NCI-H1436 treated with DMSO at 0.1 percent for 48 hours (cell line): ENCODE data around the gene KCNJ9.

ENCODE experiments used
- DNase-seq: peaks from one replicate; lab custom pipeline; 2025; lab: John Stamatoyannopoulos, UW

KCNJ9 gene

DNA sequence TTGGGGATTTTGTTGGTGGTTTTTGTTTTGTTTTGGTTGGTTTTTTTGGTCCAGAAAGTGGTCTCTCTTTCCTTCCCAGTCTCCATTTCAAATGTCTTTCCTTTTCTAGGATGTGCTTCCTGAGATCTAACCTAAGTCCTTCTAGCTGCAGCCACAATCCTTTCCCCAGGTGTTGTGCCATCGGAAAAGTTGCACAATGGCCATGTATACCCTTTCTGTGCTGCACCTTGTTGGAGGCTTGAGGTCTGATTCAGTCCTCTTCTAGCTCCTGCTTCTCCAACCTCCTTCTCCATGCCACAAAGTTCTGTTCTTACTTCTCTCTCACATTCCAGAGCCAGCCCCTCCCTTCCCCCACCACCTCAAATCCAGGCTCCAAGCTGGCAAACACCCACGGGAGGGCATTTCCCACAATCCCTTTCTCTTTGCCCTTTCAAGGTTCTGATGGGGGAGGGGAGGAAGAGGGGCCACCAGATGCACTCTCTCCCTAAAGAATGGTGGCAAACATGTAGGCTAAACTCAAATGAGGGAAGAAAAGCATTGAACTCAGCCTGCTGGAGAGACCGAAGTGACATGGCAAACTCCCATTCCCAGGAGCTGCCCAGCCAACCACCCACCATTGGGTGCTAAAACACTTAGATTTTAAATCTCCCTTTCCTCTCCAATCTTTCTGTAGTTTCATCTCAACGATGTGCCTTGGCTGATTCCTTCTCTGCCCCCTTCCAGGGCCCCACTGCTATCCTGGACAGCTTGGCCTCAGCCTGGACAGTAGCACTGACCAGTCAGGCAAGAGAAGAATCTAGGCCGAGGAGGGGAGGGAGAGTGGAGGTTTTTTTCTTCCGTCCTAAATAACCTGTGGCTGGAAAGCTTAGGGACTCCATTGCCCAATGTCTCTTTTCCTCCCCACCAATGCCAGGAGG is 14.3 kb upstream of the KCNJ9 start:
- no peak for DNase-seq

DNA sequence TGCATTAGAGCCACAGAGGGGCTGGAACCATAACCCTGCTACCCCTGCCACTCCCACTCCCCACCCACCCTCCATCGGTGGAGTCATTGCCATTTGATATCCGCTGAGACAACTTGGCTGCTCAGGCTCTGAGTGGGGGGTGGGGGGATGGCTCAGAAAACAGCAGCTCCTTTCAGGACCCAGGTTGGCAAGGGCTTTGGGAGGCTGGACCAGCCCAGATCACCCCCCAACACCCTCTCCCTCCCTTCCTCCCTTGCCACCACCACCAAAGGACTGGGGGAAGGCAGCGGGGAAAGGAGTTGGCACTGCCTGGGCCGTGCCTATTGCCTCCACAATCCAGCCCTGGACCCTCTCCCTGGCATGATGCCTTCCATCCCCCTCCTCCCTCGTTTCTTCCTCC is 13.1 kb upstream of the KCNJ9 start:
- no peak for DNase-seq

DNA sequence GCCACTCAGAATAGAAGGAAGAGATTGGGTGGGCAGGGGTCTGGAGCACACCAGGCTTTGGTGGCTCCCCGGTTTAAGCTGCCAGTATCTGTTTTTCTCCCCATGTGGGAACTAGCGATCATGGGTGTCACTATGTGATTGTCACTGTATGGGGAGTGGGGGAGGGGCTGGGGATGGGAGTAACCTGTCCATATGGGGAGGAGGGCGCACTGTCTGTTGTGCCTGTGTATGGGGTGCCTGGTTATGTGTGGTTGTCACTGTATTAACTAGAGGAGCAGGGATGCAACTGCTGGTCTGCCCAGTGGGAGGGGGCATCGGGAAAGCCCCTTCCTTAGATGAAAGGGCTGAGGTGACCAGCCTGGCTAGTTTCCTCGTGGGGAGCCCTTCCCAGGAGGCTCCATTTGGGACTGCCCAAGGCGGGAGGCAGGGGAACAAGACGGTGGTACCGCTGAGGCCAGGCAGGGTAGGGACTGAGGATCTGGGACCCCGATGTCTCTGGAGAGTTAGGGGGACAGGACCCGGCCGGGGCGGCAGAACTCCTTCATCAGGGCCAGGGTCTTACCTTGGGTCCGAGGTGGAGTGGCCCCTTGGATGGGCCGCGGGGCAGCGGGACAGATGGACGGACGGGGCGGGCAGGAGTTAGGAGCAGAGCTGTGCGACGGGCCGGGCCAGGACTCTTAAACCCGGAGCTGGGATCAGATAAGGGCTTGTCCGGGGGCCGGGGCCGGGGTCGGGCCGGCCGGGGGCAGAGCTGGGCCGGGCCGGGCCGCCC is 11.7 kb upstream of the KCNJ9 start, which contains the start of gene KCNJ10:
KCNJ10 (minus strand) TSS at position 701 of the 772 bp plus-strand sequence. CDS start 27,628 bp downstream, outside the sequence.
- no peak for DNase-seq

DNA sequence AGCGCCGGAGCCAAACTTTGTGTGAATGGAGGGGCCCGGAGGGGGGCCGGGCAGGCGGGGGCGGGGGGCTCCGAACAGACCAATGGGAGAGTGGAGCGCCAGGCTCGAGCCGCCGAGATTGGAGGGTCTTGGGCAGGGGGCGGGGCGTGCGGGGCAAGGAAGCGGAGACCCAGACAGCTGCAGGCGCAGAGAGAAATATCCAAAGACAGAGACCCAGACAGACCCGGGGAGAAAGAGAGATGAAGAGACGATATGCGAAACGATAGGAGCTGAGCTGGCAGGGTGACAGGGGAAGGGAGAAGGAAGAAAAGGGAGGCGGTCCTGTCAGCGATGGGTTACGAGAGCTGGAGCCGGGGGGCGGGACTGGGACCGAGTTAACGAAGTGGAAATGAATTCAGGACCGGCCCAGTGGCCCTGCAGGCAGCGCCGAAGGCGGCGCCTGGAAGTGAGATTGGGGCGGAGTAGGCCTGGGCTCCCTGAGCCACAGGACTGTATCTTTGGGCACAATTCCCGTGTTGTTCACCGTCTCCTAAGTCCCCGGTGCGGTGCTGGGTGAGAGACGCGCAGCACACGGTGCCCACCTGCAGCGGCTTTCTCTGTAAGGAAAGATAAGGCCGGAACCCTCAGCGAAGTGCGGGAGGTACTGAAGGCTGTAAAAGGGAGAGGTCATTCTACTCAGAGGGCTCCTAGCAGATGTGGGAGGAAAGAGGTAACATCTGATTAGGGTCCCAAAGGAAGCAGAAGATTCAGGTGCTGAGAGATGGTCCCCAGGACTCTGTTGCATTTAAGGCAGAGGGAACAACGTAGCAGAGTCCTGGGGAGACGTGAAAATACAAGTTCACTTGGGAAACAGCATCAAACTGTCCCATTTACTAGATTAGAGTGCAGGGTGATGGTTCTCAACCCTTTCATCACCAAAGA is 10.8 kb upstream of the KCNJ9 start:
- no peak for DNase-seq

DNA sequence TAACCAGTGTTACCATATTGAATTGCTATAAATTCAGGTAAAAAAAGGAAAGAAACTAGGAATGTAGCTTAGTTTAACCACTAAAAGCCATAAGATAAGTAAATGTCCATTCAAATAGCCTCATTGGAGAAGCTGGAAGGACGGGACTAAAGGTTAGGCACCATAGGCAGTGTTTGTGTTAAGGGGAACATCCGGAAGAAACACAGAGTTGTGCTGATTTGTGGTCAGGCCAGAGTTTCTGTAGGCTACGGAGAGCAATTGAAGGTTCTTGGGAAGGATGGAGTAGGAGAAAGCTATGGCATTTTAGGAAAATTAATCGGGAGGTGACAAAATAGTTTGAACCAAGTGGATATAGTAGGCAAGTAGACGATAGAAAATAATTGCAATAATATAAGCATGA is 10.0 kb upstream of the KCNJ9 start:
- no peak for DNase-seq

DNA sequence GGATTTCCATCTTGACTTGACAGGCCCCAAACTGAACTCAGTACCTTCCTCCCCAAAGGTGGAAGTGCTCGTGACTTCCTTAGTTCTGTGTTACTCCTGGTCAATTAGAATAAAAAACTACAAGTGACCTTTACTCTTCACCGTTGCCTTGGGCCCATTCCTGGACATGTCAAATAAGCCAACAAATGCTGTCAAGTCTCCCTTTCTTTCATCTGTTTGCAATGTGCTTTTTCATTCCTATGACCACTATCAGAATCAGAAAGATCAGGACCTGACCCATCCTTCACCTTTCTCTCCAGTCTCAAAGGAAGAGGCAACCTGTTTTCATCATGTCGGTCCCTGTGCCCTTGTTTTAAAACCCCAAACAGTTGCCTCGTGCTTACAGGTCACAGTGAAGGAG is 6.5 kb upstream of the KCNJ9 start:
- no peak for DNase-seq

DNA sequence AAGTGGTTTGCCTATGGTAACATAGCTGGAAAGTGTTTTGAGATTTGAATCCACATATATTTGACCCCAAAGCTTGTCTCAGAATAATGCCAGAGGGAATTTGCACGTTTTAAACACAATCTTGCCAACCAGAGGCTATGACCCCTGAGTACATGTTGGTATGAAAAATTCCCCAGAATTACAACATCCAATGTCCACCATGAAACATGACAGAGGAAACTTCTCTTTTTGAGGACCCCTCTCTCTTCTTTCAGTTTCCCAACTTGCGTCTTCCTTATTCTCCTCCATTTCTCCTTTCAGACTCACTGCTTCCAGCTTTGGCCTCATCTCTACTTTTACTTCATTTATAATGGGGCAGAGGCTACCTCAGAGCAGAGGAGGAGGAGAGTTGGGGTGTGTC is 5.5 kb upstream of the KCNJ9 start:
- DNase-seq = no peak

DNA sequence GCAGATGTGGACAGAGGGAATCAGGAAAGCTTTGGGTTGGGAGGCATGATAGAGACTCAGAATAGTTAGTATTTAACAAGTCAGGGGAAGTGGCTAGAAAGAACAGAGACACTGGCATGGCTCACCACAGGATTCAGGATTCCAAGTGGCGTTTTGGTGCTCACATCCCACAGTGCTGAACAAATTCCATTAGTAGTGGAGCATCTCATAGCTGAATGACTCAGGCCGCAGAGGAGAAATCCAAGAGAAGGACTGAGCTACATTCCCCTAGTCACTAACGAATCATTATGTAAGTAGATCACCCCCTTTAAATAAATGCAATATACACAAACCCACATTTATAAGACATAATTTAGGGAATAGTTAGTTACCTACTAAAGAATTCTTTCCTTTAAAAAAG is 5.0 kb upstream of the KCNJ9 start:
- DNase-seq = no peak

DNA sequence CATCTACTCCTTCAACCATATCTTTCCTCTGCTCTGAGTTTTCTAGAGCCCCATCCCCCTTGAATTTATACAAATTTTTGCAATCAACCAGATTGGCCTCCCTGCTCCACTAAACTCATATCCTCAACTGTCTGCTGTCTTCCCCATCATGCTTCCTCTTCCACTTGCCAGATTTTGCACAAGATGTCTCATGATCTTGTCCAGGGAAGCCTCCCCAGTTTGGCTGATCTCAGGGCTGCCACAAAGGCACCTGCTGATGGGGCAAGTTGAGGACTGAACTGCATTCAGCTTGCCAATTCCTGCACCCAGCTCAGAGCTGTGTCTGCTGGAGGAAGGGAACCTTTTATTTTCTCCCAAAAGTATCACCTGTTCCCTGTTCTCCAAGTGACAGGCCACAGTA is 3.9 kb upstream of the KCNJ9 start:
- no peak for DNase-seq

DNA sequence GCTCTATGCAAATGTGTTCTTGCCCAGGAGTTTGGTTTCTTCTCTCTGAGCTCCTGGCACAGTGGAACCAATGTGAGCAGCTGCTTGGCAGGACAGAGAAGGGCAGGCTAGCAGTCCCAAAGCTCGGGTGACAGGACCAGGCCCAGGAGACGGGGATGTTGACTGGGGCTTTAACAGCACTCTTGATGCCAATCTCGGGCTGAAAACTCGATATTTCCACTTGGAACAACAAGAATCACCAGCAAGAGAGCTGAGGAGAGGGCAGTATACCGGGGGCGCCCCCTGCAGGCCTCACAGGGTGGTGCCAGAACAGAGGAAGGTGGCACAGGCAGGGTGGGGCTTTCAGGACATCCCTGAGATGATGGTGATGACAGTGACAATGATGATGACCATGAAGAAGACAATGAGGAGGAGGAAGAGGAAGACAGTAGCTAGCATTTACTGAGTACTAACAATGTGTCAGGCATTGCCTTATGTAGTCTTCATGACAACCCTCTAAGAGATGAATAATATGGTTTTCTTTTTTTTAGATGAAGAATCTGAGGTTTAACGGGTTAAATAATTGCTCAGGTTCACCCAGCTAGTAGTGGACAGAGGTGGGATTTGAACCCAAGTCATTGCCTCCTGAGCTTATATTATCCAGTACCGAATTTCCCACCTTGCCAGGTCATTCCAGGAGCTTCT is 2.7 kb upstream of the KCNJ9 start:
- no peak for DNase-seq

DNA sequence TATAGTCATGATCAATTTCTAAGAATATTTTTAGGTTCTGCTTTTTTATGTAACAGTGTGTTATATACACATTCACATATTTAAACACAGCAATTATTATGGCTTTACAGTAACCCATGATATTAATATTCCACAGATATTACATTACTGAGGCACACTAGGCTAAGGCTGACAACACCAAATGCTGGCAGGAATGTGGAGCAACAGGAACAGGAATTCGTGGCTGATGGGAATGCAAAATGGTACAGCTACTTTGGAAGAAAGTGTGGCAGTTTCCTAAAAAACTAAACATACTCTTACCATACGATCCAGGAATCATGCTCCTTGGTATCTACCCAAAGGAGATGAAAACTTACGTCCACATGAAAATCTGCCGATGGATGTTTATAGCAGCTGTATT is 1.9 kb upstream of the KCNJ9 start:
- DNase-seq = no peak

DNA sequence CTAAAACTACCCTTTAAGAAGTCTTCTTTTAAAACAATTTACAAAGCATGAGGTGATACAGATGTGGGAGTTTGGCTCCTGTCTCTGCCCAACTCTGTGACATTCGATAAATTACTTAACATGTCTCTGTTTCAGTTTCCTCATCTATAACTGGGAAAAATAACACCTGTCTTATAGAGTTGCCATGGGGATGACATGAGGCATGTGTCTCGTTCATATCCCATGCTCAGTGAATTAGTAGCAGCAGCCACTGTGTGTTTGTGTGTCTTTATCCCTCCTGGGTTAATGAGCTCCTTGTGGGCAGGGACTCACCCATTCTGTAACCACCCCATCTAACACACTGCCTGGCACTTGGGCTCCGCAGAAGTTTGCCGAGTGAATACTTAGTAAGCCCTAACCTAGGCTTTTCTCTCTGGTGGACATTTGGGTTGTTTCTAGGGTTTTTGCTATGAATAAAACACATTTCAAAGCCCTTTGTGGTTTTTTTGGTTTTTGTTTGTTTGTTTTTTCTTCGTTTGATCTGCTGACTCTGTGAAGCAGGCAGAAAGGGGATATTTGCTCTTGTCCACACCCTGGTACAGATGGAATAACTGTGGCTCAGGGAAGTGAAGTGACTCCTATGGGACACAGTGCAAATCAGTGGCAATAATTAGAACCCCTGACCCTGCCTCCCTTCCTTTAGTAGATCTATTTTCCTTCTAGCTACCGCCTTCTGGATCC is 797 bp upstream of the KCNJ9 start:
- DNase-seq = no peak

DNA sequence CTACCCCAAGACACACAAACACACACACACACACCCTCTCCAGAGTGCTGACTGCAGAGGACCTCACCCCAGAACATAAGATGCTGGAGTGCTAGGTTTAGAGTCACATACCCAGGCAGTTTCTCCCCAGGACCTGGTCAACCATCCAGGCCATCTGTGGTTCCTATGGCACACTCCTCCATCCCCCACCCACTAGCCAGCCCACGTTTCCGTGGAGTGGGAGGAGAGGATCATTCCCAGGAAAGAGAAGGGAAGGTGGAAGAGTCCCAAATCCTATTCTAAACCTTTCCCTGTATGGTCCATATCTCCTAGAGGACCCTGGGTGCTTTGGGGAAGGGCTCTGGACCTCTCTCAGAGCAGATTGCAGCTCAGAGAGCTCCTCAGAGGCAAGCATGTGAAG is 1.1 kb downstream of the KCNJ9 start:
- no peak for DNase-seq

DNA sequence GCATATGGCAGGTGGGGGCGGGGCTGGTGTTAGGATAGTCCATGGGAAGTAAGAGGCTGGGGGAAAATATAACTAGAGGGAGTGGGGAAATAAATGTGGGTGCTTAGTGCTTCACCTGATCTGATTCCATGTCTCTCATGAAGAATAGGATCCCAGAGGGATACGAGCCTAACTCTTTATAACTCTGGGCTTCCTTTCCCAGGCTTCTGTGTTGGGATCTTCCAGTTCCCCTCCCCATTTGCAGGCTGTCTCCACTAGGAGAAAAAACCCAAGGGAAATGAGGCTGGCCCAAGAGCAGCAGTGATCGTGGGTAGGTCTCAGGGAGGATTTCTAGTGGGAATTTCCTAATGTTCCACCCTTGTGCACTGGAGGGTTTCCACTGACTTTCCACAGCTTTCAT is 1.6 kb downstream of the KCNJ9 start:
- DNase-seq = no peak

DNA sequence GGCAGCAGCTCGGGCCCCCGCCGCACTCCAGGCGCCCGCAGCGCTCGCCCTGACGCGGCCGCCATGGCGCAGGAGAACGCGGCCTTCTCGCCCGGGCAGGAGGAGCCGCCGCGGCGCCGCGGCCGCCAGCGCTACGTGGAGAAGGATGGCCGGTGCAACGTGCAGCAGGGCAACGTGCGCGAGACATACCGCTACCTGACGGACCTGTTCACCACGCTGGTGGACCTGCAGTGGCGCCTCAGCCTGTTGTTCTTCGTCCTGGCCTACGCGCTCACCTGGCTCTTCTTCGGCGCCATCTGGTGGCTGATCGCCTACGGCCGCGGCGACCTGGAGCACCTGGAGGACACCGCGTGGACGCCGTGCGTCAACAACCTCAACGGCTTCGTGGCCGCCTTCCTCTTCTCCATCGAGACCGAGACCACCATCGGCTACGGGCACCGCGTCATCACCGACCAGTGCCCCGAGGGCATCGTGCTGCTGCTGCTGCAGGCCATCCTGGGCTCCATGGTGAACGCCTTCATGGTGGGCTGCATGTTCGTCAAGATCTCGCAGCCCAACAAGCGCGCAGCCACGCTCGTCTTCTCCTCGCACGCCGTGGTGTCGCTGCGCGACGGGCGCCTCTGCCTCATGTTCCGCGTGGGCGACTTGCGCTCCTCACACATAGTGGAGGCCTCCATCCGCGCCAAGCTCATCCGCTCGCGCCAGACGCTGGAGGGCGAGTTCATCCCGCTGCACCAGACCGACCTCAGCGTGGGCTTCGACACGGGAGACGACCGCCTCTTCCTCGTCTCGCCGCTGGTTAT is 2.8 kb downstream of the KCNJ9 start:
- DNase-seq = no peak

DNA sequence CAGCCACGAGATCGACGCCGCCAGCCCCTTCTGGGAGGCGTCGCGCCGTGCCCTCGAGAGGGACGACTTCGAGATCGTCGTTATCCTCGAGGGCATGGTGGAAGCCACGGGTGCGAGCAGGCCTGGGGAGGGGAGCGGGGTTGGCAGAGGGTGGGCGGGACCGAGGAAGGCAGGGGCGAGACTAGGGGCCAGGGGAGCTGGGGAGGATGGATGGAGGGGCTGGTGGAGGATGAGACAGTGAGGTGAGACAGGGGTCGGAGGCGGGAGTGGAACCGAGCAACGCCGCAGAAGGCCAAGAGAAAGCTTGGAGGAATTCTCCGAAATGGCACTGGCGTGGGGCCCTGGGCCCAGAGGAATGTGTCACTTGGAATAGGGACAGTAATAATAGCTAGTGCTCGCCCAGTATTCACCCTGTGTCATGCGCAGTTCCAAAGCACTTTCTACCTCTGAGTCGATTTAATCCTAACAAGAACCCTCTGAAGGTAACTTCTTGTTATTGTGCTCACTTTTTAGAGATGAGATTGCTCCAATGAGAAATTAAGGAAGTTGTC is 3.5 kb downstream of the KCNJ9 start:
- DNase-seq = no peak

DNA sequence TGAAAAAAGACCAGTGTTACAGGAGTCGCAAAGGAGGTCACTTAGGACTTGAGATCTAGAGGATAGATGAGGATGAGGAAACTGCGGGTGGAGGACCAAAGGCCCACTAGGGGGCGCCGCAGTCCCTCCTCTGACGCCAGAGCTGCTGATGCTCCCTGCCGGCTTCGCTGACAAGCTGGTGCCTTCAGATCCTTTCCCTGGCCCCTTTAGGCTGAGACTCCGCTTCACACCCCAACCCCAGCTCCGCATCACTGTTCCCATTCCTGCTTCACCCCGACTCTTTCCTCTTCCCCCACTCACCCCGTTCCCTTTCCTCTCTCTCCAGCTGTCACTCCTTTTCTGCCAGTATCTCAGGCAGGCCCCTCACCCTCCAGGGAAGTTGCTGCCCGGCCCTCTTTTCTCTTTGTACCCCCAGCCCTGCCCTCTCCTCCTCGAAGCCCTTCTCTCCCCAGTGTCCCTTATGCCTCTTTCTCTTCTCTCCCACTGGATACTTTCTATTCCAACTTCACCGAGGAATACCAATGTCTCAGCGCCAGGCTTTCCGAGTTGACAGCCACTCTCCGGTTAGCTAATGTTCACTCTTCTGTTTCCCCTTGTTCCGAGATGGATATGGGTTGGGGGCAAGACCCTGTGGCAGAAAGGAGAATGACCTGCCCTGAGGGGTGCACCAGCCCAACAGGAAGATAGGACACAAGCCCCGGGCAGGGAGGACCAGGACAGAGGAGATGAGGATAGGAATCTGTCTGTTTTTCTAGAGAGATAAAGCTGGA is 4.5 kb downstream of the KCNJ9 start:
- no peak for DNase-seq

DNA sequence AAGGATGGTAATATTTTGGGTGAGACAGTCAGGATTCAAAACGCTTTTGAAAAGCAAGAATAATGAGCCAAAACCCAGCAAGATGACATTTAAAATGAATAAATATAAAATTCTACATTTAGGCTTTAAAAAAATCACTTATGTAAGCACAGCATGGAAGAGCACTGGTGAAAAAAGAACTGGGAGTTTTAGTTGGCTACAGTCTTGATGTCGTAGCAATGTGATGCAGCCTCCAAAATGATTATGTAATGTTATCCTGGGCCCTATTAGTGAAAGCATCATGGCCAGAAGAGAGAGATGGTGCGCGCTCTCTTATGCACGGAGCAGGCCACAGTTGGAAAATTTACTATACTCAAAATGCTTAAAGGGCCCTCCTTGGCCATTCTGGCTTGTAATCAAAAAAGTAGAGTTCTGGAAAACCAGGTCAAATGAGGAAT is 5.1 kb downstream of the KCNJ9 start:
- DNase-seq = no peak

DNA sequence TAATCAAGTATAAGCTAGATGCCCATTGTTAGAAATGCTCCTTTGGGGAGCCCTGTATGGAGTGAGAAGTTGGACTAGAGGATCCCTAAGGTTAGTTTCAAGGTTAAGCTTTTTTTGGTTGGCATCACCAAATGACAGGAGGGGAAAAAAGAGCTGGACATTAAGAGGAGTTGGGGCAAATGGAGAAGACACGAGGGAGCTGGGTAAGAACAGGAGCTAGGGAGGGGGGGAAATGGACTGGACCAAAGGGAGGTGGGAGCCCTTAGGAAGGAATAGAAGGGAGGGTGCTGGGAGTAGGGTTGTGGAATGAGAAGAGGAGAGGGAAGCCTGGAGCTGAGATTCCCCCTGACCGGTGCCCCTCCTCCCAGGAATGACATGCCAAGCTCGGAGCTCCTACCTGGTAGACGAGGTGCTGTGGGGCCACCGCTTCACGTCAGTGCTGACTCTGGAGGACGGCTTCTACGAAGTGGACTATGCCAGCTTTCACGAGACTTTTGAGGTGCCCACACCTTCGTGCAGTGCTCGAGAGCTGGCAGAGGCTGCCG is 5.9 kb downstream of the KCNJ9 start:
- no peak for DNase-seq
